Amygdala (tissue), 56 donors: ENCODE measurements around the gene CXCL1.

Source experiments
- DNase-seq, 56 donors: peaks; one replicate each; lab custom pipeline; 2025; lab: John Stamatoyannopoulos, UW

The CXCL1 gene

GRCh38 chr4:73869130-73870055, at the start of gene CXCL1:
Gene CXCL1 (plus strand): TSS chr4:73869393. CDS start chr4:73869471, 78 bp downstream.
- peak in 1 of 56 donors; percentile 4 for DNase-seq

DNA sequence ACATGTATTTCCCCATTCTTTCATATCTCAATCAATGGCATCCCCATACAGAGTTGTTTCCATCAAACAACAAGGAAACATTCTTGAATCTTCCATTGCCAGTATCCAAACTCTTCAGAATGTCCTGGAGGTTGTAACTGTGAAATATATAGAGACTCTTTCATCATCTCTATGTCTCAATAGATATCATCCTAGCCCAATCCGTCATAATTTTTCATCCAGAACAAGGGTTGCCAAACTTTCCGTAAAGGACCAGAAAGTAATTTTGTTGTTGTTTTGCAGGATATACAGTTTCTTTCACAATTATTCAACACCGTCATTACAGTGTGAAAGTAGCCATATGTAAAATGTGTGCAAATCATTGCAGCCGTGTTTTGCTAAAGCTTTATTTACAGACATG, 47.9 kb upstream of the CXCL1 start:
- DNase-seq, result no peak

DNA sequence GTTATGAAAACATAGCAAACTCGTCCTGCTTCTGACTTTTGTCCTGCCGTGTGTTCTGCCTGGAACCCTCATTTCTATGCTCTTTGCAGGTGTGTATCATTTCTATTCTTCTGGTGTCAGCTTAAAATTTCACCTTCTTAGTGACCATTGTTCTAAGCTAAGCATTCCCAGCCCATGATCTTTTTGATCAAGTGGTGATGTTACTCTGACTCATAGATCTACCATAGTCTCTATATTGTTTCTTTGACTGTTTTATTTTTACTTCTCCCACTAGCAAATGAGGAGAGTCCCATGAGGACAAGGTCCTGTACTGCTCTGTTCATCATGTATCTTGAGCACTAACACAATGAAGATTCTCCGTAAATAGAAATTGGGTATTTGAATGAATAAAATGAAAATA, 46.8 kb upstream of the CXCL1 start:
- DNase-seq, result no peak

DNA sequence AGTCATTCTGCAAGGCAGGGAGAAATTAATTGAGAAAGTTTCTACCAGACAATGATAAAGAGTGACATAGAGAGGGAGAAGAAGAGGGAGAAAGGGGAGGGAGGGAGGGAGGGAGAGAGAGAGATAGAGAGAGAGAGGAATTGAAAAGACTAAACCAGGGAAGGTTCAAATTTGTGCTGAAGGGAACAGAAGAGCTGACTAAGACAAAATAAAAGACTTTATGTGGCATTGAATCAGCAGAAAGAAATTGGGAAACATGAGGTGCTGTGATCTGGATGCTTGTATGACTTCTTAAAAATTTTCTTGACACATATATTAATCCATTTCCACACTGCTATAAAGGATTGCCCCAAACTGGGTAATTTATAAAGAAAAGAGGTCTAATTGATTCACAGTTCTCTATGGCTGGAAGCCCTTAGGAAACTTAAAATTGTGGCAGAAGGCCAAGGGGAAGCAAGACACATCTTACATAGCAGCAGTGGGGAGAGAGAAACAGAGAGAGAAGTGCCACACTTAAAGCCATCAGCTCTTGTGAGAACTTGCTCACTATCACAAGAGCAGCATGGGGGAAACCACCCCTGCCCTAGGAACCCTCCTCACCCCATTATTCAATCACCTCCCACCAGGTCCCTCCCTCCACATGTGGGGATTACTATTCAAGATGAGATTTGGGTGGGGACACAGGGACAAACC, 46.2 kb upstream of the CXCL1 start:
- DNase-seq, result no peak

GRCh38 chr4:73823760-73824159, 45.4 kb upstream of the CXCL1 start:
- DNase-seq, result no peak

GRCh38 chr4:73828956-73829355, 40.2 kb upstream of the CXCL1 start:
- no peak for DNase-seq

- no peak for DNase-seq
Measured at GRCh38 chr4:73831569-73831968, 37.6 kb upstream of the CXCL1 start.

- no peak for DNase-seq
Measured at GRCh38 chr4:73832651-73833237, 36.4 kb upstream of the CXCL1 start.

GRCh38 chr4:73836373-73837279, 32.6 kb upstream of the CXCL1 start, which contains the start of gene CXCL6:
Gene CXCL6 (plus strand): TSS chr4:73836678. CDS start chr4:73836751, 73 bp downstream.
- DNase-seq, result peak in 3 of 56 donors; percentile 2

- no peak for DNase-seq
Measured at GRCh38 chr4:73839071-73839470, 30.1 kb upstream of the CXCL1 start.

GRCh38 chr4:73839715-73840114, 29.5 kb upstream of the CXCL1 start:
- DNase-seq, result no peak

- no peak for DNase-seq
Measured at GRCh38 chr4:73841243-73841925, 27.8 kb upstream of the CXCL1 start.

DNA sequence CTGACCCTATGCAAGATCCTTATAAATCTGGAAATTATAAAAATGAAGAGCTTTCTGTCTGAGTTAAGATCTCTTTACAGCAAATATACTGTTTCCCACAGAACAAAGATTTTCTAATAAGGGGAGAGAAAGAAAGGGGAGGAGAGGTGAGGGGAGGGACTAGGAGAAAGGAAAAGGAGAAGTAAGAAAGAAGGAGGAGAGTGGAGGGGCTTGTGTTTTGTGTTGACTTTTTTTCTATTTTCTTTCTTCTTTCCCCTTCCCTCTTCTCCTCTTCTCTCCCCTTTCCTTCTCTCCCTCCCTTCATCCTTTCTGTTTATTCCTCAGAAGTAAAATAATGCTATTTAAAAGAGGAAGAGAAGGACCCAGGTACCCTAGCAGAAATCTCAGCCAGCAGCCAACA, 26.5 kb upstream of the CXCL1 start:
- DNase-seq, result no peak

DNA sequence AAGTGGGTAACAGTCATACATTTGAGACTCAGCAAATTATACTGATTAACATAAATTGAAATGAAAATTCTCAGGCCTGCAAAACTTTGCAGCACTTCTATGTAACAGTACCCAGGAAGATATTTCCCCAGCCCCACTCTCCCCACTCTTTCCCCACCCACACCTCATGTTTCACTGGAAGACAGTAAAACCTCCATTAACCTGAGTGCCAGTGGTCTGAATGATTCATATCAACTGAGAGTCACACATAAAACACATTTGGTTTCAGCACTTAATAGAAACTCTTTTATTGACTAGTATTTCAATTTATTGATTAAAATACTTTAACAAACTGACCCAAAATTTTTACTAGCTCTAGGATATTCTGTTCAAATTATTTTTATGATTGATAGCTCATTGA, 25.8 kb upstream of the CXCL1 start:
- no peak for DNase-seq

DNA sequence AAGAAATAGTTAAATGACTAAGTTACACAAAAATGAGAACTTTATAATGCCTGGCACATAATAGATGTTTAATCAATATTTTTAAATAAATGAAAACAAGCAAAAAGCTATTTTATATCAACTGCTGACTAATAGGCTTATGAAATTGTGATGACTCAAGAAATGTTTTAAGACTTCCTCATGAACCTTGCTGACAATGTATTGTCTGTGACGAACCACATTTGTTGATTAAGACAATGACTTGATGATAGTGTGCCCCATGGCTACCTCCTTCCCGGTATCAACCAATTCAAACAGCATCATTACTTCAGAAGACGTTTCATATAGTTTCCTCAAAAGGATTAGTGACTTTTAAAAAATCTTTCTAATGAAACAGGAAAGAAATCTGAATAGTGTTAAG, 24.8 kb upstream of the CXCL1 start:
- no peak for DNase-seq

DNA sequence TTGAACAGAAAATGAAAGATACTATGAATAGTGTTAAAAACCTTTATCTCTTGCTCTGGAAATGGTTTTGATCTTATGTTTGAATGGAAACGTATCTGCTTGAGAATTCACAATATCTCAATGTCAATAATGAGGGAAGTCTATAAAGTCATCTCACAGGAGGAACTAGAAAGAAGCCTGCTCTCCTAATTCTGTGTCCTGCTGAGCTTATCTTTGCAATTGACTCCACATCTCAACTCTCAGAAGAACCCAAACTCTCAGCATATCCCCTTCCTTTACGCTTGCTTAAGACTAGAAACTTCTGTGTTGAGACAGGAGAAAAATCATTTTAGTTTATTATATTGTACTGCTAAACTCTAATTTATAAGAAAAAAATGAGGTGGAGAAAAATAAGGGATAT, 24.4 kb upstream of the CXCL1 start:
- no peak for DNase-seq

GRCh38 chr4:73847526-73848182, 21.5 kb upstream of the CXCL1 start:
- no peak for DNase-seq

DNA sequence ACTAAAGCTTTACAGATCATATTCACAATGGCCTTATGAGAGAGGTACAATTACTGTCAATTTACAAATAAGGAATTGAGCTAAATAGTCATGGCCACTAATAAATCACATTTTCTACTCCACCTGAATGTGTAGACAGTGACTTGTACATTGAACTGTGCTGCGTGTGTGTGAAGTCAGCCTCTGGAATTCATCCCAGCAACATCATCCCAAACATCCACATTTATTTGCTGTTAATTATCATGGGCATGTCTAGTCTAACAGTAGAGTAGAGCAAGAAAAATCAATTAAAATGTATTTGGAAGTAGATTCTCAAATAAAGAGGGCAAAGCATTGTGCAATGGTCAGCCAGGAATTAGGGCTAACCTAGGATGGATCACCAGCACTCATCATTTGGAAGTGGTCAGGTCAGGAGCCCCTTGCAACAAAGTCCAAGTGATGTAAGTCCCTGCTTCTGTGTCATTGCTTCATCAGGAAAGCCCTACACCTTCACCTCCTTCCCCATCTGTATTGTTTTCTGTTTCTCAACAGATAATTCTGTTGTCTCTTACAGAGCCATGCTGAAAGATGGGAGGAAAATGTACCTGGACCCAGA, 20.9 kb upstream of the CXCL1 start:
- DNase-seq, result no peak
